ENCODE data around the gene FRMD5. TPM values are rescaled to one million over a fixed set of nuclear protein-coding genes. Genes with fewer than 3 reads are reported as not detected.
A peak's percentile ranks its signal among the peaks of the same experiment; 100 is the strongest.

Gene FRMD5
- total RNA-seq, 1 donor from 2014 or later: not detected

GRCh38 chr15:43889042-43889441 is 306.0 kb downstream of the FRMD5 start:
- Histone ChIP-seq H3K9me3 (no peaks in the 10 kb centered on the region), H3K4me3 (no peak overlapping the region), H3K27me3 (no peaks in the 10 kb centered on the region), H3K36me3 (no peaks in the 10 kb centered on the region), H3K27ac (no peak overlapping the region), H3K4me1 (no peaks in the 10 kb centered on the region)
- no peak for DNase-seq (ENCODE audit: low spot score in 2 of 2)
- TF ChIP-seq CTCF (IDR thresholded peaks at IDR 0.05): no peak
- intact Hi-C loops (cut with DNase I): no loop called here

GRCh38 chr15:43887901-43888300 is 307.2 kb downstream of the FRMD5 start:
- no peak for TF ChIP-seq CTCF (IDR thresholded peaks at IDR 0.05)
- intact Hi-C loops (cut with DNase I): no loop called here

GRCh38 chr15:43886558-43886957 is 308.5 kb downstream of the FRMD5 start:
- H3K36me3 ChIP-seq: no peaks in the 10 kb centered on the region
- DNase-seq (ENCODE audit: low spot score in 2 of 2): no peak
- no peak overlapping the region for H3K27ac ChIP-seq
- no peak overlapping the region for H3K4me3 ChIP-seq
- H3K27me3 ChIP-seq: no peaks in the 10 kb centered on the region
- H3K9me3 ChIP-seq: no peaks in the 10 kb centered on the region
- no peak for TF ChIP-seq CTCF (IDR thresholded peaks at IDR 0.05)
- H3K4me1 ChIP-seq: no peaks in the 10 kb centered on the region
- intact Hi-C loops (cut with DNase I): no loop called here

More at GRCh38 chr15:43887901-43888300, 307.2 kb downstream of the FRMD5 start:
- DNase-seq (ENCODE audit: low spot score in 2 of 2): peak in 1 of 2 donors; percentile 31
- Histone ChIP-seq H3K9me3 (no peaks in the 10 kb centered on the region), H3K36me3 (no peaks in the 10 kb centered on the region), H3K4me1 (no peaks in the 10 kb centered on the region), H3K27me3 (no peaks in the 10 kb centered on the region), H3K4me3 (no peak overlapping the region), H3K27ac (no peak overlapping the region)

GRCh38 chr15:43883571-43883970 is 311.5 kb downstream of the FRMD5 start:
- no peaks in the 10 kb centered on the region for H3K36me3 ChIP-seq
- no peaks in the 10 kb centered on the region for H3K4me1 ChIP-seq
- intact Hi-C loops (cut with DNase I): no loop called here
- TF ChIP-seq CTCF (IDR thresholded peaks at IDR 0.05): no peak
- no peaks in the 10 kb centered on the region for H3K27me3 ChIP-seq
- peak in 1 of 2 donors; percentile 12 for DNase-seq (ENCODE audit: low spot score in 2 of 2)
- H3K27ac ChIP-seq: no peak overlapping the region
- no peaks in the 10 kb centered on the region for H3K9me3 ChIP-seq
- H3K4me3 ChIP-seq: no peak overlapping the region

GRCh38 chr15:43881944-43882343 is 313.1 kb downstream of the FRMD5 start:
- Histone ChIP-seq H3K27ac (no peak overlapping the region), H3K9me3 (no peaks in the 10 kb centered on the region), H3K4me3 (no peak overlapping the region), H3K27me3 (no peaks in the 10 kb centered on the region), H3K4me1 (no peaks in the 10 kb centered on the region), H3K36me3 (no peaks in the 10 kb centered on the region)
- TF ChIP-seq CTCF (IDR thresholded peaks at IDR 0.05): peak in 1 of 3 experiments; percentile 26
- intact Hi-C loops (cut with DNase I): no loop called here
- DNase-seq (ENCODE audit: low spot score in 2 of 2): no peak

GRCh38 chr15:43881245-43881644 is 313.8 kb downstream of the FRMD5 start:
- no peaks in the 10 kb centered on the region for H3K27me3 ChIP-seq
- no peak for TF ChIP-seq CTCF (IDR thresholded peaks at IDR 0.05)

More at GRCh38 chr15:43881245-43881644, 313.8 kb downstream of the FRMD5 start:
- H3K9me3 ChIP-seq: no peaks in the 10 kb centered on the region
- no peak overlapping the region for H3K27ac ChIP-seq
- H3K36me3 ChIP-seq: no peaks in the 10 kb centered on the region
- intact Hi-C loops (cut with DNase I): no loop called here
- H3K4me3 ChIP-seq: no peak overlapping the region
- no peak for DNase-seq (ENCODE audit: low spot score in 2 of 2)
- H3K4me1 ChIP-seq: no peaks in the 10 kb centered on the region

All from ascending aorta (tissue), 2 donors.